BLaER1 treated with 17β-estradiol and CSF1 and Interleukin-3, amounts not matched to agents 10 nM and 100 nM (cell line): ENCODE results near the gene TSPO2.
"Not testable (repeated sequence)": the region's sequence is repeated elsewhere in the genome, so short reads cannot be mapped to it uniquely, and the experiment has no call there.

Source experiments
- H3K27ac ChIP-seq, 11 experiments: shearing (Covaris generic); formaldehyde crosslinking; 2 replicates each; pipeline ENCODE4 v1.8.1; 2022
- H3K27me3 ChIP-seq, 11 experiments: shearing (Covaris generic); formaldehyde crosslinking; 2 replicates each; pipeline ENCODE4 v1.8.1; 2022
- H3K36me3 ChIP-seq, 11 experiments: shearing (Covaris generic); formaldehyde crosslinking; 2 replicates each; pipeline ENCODE4 v1.8.1; 2022
- H3K4me1 ChIP-seq, 10 experiments: shearing (Covaris generic); formaldehyde crosslinking; 2 replicates each; pipeline ENCODE4 v1.8.1; 2022
- H3K4me2 ChIP-seq, 11 experiments: shearing (Covaris generic); formaldehyde crosslinking; 2 replicates each; pipeline ENCODE4 v1.8.1; 2022
- H3K4me3 ChIP-seq, 10 experiments: shearing (Covaris generic); formaldehyde crosslinking; 2 replicates each; pipeline ENCODE4 v1.8.1; 2022
- H3K9ac ChIP-seq, 11 experiments: shearing (Covaris generic); formaldehyde crosslinking; 2 replicates each; pipeline ENCODE4 v1.8.1; 2022
- H3K9me3 ChIP-seq, 11 experiments: shearing (Covaris generic); formaldehyde crosslinking; replicated peaks in 1 of 11; 2 replicates each; pipeline ENCODE4 v1.8.1; 2022
- H4K20me1 ChIP-seq, 11 experiments: shearing (Covaris generic); formaldehyde crosslinking; 2 replicates each; pipeline ENCODE4 v1.8.1; 2022
- Cebpa-rat ChIP-seq, 11 experiments: shearing (Covaris generic); IDR thresholded peaks; 2 replicates each; pipeline ENCODE4 v1.8.1; 2022

TSPO2 gene, protein sequence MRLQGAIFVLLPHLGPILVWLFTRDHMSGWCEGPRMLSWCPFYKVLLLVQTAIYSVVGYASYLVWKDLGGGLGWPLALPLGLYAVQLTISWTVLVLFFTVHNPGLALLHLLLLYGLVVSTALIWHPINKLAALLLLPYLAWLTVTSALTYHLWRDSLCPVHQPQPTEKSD

DNA sequence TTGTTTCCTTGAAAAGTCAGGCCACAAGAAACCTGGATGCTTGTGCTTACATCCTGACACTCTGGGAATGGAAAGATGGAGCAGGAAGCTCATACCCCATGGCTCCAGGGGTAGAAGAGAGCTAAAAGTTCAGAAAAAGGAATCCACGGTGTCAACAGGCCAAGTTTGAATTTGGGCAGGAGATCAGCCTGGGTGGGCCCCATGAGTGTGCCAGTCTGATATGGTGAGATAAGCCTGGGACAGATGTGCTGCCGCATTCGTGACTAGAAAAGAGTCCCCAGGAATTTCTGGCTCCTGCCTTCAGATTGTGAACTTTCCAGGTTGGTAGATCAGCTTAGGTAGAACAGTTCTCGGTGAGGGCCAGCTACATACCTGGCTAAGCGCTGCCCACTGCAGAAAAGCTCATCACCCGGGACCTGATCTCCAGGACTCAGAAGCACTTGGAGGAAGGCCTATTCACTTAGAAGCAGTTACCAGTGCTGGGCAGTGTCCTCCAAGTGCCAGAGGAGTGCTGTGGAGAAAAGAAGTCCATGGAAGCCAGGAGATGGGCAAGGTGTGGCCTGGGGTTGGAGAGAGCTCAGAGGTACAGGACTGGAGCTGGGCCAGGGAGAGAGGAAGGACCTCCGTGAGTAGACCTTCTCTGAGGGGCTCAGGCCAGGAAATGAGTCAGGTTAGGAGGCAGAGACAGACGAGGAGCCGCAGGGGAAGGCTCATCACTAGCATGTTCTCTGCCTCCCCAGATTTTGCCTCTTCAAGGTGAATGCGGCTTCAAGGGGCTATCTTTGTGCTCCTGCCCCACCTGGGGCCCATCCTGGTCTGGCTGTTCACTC lies at the start of gene TSPO2:
Gene TSPO2 (plus strand): TSS at position 242 of the 830 bp plus-strand sequence. CDS start 519 bp downstream, at position 761.
- no peak within 1 kb of the TSS for H3K4me3 ChIP-seq

DNA sequence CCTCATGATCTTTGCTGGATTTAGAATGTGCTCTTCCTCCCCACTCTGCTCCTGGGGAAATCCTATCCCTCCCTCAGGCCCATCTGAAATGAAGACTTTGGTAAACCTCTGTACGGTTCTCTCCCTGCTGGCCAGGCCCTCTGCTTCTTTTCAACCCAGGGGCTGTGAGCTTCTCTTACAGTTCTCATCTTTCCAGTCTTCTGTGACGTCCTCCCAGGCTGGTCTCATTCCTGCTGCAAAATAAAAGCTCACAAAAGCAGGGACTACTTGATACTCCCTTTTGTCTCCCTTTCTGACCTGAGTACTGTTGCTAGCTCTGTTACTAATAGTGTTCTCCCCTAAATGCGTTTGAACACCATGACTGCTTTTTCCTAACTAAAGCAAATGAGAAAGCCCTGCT lies 49.5 kb upstream of the TSPO2 start:
- Histone ChIP-seq H3K4me1 (no peaks in the 10 kb centered on the region), H3K36me3 (no peaks in the 10 kb centered on the region), H3K27me3 (no peaks in the 10 kb centered on the region), H3K4me3 (no peak overlapping the region), H3K4me2 (no peak overlapping the region), H3K27ac (no peak overlapping the region), H3K9ac (no peak overlapping the region), H4K20me1 (no peaks in the 10 kb centered on the region), H3K9me3 (no peaks in the 10 kb centered on the region)
- no peak for TF ChIP-seq Cebpa-rat (IDR thresholded peaks at IDR 0.05)

More for the DNA sequence above, at the start of gene TSPO2:
- no peak within 1 kb of the TSS for H3K9ac ChIP-seq
- H3K36me3 ChIP-seq, result no peaks in the 10 kb centered on the region
- no peaks in the 10 kb centered on the region for H4K20me1 ChIP-seq
- H3K4me1 ChIP-seq, result peaks cover 0 to 19% (median 6%) of the 10 kb centered on the region in 10 experiments; a peak in 9 of 20 replicates
- TF ChIP-seq Cebpa-rat (IDR thresholded peaks at IDR 0.05), result no peak
- H3K27me3 ChIP-seq, result no peaks in the 10 kb centered on the region
- H3K4me2 ChIP-seq, result peak within 1 kb of the TSS in 4 of 11 experiments; percentile 4 to 33 (median 22); a peak in 2 of 22 replicates
- H3K9me3 ChIP-seq, result no peaks in the 10 kb centered on the region
- no peak within 1 kb of the TSS for H3K27ac ChIP-seq

- Histone ChIP-seq H3K4me2 (no peak overlapping the region), H3K4me1 (peaks cover 0 to 12% (median 0%) of the 10 kb centered on the region in 10 experiments; a peak in 4 of 20 replicates), H3K27ac (no peak overlapping the region), H3K9me3 (no peaks in the 10 kb centered on the region), H3K36me3 (no peaks in the 10 kb centered on the region), H3K9ac (no peak overlapping the region), H3K27me3 (no peaks in the 10 kb centered on the region), H4K20me1 (no peaks in the 10 kb centered on the region), H3K4me3 (no peak overlapping the region)
- TF ChIP-seq Cebpa-rat (IDR thresholded peaks at IDR 0.05), result no peak
These were observed 45.6 kb upstream of the TSPO2 start for GRCh38 chr6:40996591-40997233.

GRCh38 chr6:40997234-40997957 lies 44.9 kb upstream of the TSPO2 start:
- Histone ChIP-seq H3K9ac (no peak overlapping the region), H3K36me3 (no peaks in the 10 kb centered on the region), H3K9me3 (no peaks in the 10 kb centered on the region), H3K27ac (no peak overlapping the region), H3K4me1 (peaks cover 0 to 12% (median 0%) of the 10 kb centered on the region in 10 experiments; a peak in 4 of 20 replicates), H3K27me3 (no peaks in the 10 kb centered on the region), H3K4me2 (no peak overlapping the region), H3K4me3 (no peak overlapping the region), H4K20me1 (no peaks in the 10 kb centered on the region)
- no peak for TF ChIP-seq Cebpa-rat (IDR thresholded peaks at IDR 0.05)

DNA sequence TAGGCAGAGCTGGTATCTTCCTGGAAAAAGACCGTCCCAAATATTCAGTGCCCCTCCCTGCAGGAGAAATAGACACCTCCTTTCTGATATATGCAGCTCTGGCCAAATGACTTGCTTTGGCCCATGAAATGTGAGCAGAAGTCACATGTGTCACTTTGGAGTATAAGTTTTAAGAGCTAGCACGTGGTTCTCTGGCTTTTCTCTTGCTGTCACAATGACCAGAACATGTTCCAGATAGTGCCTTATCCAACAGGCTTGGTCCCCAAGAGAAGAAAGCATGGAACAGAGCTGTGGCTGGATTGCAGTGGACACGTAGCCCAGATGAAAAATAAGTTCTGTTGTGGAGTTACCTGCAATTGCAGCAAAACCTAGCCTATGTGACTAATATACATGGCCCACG lies 43.6 kb upstream of the TSPO2 start:
- Histone ChIP-seq H3K27me3 (no peaks in the 10 kb centered on the region), H3K27ac (no peak overlapping the region), H4K20me1 (no peaks in the 10 kb centered on the region), H3K4me3 (no peak overlapping the region), H3K4me1 (peaks cover 0 to 12% (median 0%) of the 10 kb centered on the region in 10 experiments; a peak in 4 of 20 replicates), H3K9ac (no peak overlapping the region), H3K4me2 (no peak overlapping the region), H3K36me3 (no peaks in the 10 kb centered on the region), H3K9me3 (no peaks in the 10 kb centered on the region)
- no peak for TF ChIP-seq Cebpa-rat (IDR thresholded peaks at IDR 0.05)

DNA sequence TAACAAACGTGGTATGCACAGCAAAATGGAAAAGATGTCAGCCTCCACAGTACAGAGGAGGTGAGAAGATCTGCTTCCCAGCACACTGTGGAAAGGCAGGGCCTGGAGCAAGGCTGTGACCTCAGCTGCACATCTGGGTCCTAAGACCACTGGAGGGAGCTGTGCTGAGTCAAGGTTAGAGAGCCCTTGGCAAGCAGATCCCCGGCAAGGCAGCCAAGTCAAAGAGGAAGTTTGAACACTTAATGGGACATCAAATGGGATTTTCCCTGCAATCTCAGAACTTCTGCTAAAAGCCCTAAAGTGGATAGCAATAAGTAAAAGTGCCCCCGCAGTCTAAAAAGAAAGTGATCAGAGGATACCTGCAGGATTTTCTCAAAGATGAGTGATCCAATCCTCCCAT lies 42.7 kb upstream of the TSPO2 start:
- Histone ChIP-seq H3K4me1 (peaks cover 0 to 12% (median 0%) of the 10 kb centered on the region in 10 experiments; a peak in 4 of 20 replicates), H3K27me3 (no peaks in the 10 kb centered on the region), H3K4me2 (peak overlapping the region in 3 of 11 experiments; percentile 25 to 73 (median 61); a peak in 4 of 22 replicates), H3K4me3 (no peak overlapping the region), H3K9ac (no peak overlapping the region), H3K9me3 (no peaks in the 10 kb centered on the region), H3K27ac (no peak overlapping the region), H4K20me1 (no peaks in the 10 kb centered on the region), H3K36me3 (no peaks in the 10 kb centered on the region)
- TF ChIP-seq Cebpa-rat (IDR thresholded peaks at IDR 0.05), result no peak

- no peaks in the 10 kb centered on the region for H3K9me3 ChIP-seq
- H3K4me2 ChIP-seq, result peak overlapping the region in 3 of 11 experiments; percentile 25 to 73 (median 61); a peak in 4 of 22 replicates
- no peak for TF ChIP-seq Cebpa-rat (IDR thresholded peaks at IDR 0.05)
- no peak overlapping the region for H3K27ac ChIP-seq
- H3K36me3 ChIP-seq, result no peaks in the 10 kb centered on the region
- H3K4me3 ChIP-seq, result no peak overlapping the region
- no peaks in the 10 kb centered on the region for H4K20me1 ChIP-seq
- H3K9ac ChIP-seq, result no peak overlapping the region
- no peaks in the 10 kb centered on the region for H3K27me3 ChIP-seq
- peaks cover 0 to 12% (median 0%) of the 10 kb centered on the region in 10 experiments; a peak in 4 of 20 replicates for H3K4me1 ChIP-seq
These were observed 42.0 kb upstream of the TSPO2 start for GRCh38 chr6:41000248-41000647.

GRCh38 chr6:41002168-41002567 lies 40.1 kb upstream of the TSPO2 start:
- Histone ChIP-seq H3K4me1 (peaks cover 4 to 14% (median 9%) of the 10 kb centered on the region in 10 experiments; a peak in 18 of 20 replicates), H3K9ac (no peak overlapping the region), H3K4me3 (no peak overlapping the region), H3K27me3 (no peaks in the 10 kb centered on the region), H3K36me3 (no peaks in the 10 kb centered on the region), H4K20me1 (no peaks in the 10 kb centered on the region), H3K9me3 (no peaks in the 10 kb centered on the region), H3K27ac (no peak overlapping the region), H3K4me2 (no peak overlapping the region)
- no peak for TF ChIP-seq Cebpa-rat (IDR thresholded peaks at IDR 0.05)

- H3K9ac ChIP-seq, H3K36me3 ChIP-seq, H3K4me3 ChIP-seq, H4K20me1 ChIP-seq, H3K9me3 ChIP-seq, H3K27ac ChIP-seq, H3K27me3 ChIP-seq: not testable (repeated sequence)
- H3K4me1 ChIP-seq, result peaks cover 0 to 15% (median 12%) of the 10 kb centered on the region in 10 experiments; a peak in 15 of 20 replicates
- H3K4me2 ChIP-seq, result peak overlapping the region in 2 of 11 experiments; percentile 10 to 54; a peak in 3 of 22 replicates
These were observed 36.0 kb upstream of the TSPO2 start for GRCh38 chr6:41006217-41006616.

DNA sequence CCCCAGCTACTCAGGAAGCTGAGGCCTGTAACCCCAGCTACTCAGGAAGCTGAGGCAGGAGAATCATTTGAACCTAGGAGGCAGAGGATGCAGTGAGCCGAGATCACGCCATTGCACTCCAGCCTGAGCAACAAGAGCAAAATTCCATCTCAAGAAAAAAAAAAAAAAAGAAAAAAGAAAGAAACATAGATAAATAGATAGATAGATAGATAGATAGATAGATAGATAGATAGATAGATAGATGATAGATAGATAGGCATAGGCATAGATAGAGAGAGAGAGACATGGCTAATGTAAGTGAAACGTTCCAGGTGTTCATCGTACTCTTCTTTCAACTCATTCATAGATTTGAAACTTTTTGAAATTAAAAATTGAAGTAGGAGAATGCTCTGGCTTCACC lies 35.3 kb upstream of the TSPO2 start:
- H3K9ac ChIP-seq, H3K27me3 ChIP-seq: not testable (repeated sequence)

More for the DNA sequence above, 35.3 kb upstream of the TSPO2 start:
- not testable (repeated sequence) for H3K27ac ChIP-seq, H3K36me3 ChIP-seq, H3K4me3 ChIP-seq, H3K9me3 ChIP-seq, H4K20me1 ChIP-seq
- Histone ChIP-seq H3K4me1 (peaks cover 0 to 15% (median 12%) of the 10 kb centered on the region in 10 experiments; a peak in 15 of 20 replicates), H3K4me2 (peak overlapping the region in 8 of 11 experiments; percentile 33 to 59 (median 50); a peak in 14 of 22 replicates)
